Right lobe of liver (tissue), 6 donors: ENCODE measurements around the gene RBBP4. TPM values are rescaled to one million over a fixed set of nuclear protein-coding genes. Genes with fewer than 3 reads are reported as not detected.

Experiments used
- ATAC-seq, 4 donors: fragments of 200-7000 bp; cut with Tn5 transposase; one replicate each; pipeline ENCODE4 v1.9.1; 2020; ENCODE audit warnings: mild to moderate bottlenecking in 4 of 4, moderate library complexity in 4 of 4
- DNase-seq, 3 donors: peaks; one replicate each; pipeline ENCODE4 v3.0.0-alpha.2; 2020
- H3K27ac ChIP-seq, 3 donors: fragments of 200-600 bp; one replicate each; pipeline ENCODE4 v1.8.0; 2022
- H3K27me3 ChIP-seq, 2 donors: fragments of 200-600 bp; one replicate each; pipeline ENCODE4 v1.8.0; 2022
- H3K36me3 ChIP-seq, 4 donors: fragments of 200-600 bp; sonication (generic) in 1 of 4; one replicate each; pipeline versions ENCODE4 v1.5.1 to v1.8.0; 2017 to 2022; ENCODE audit warnings: control low read depth in 1 of 4
- H3K4me1 ChIP-seq, 4 donors: fragments of 200-600 bp; sonication (generic) in 1 of 4; one replicate each; pipeline versions ENCODE4 v1.5.1 to v1.8.0; 2017 to 2022; ENCODE audit warnings: control low read depth in 1 of 4
- H3K4me3 ChIP-seq, 3 donors: fragments of 200-600 bp; one replicate each; pipeline ENCODE4 v1.8.0; 2022
- H3K9me3 ChIP-seq, 4 donors: fragments of 200-600 bp; sonication (generic) in 1 of 4; one replicate each; pipeline versions ENCODE4 v1.5.1 to v1.8.0; 2017 to 2022; ENCODE audit warnings: control low read depth in 1 of 4
- POLR2A ChIP-seq: fragments of 450-650 bp; IDR thresholded peaks from one replicate; pipeline ENCODE4 v1.6.1; 2017; ENCODE audit warnings: antibody characterized with exemption, mild to moderate bottlenecking
- WGBS: methylation state at CpG from one replicate; pipeline ENCODE4 v1.1.6; 2018; ENCODE audit warnings: low coverage, low lambda C conversion rate; ENCODE audit not compliant: insufficient coverage; ENCODE audit errors: missing lambda C conversion rate; 5-methylcytosine and 5-hydroxymethylcytosine counted together
- intact Hi-C, 2 donors: fragments of 100-400 bp; cut with DNase I; formaldehyde crosslinking; loops; one replicate each; pipeline versions ENCODE4 v1.11.2 to v1.14.1; 2022
- total RNA-seq, 6 experiments: library from RNA; depleted of rRNA in 2 of 6; stranded (reverse); fragments of >200 nt in 2 of 6; fragmentation: NEBNext Ultra II Directional in 3 of 6; extraction: Animal tissue kit (Norgen Biotek cat#: 25700) in 3 of 6; gene quantifications; one replicate each; pipeline versions ENCODE4 v1.1.0 to v1.2.4, GENCODE V29; 2016 to 2023
- TF ChIP-seq, protein P1 (sequence below), 4 donors: fragments of 200-600 bp in 3 of 4; fragments of 450-650 bp in 1 of 4; IDR thresholded peaks; one replicate each; pipeline versions ENCODE4 v1.5.1 to v1.8.0; 2016 to 2022; ENCODE audit warnings: antibody characterized with exemption in 4 of 4, mild to moderate bottlenecking in 2 of 4
- donor health status: DM: no; HTN: yes; CAD: no.
- donor health status: DM: no; HTN: no; CAD: no.
- donor health status: DM: no; HTN: no; CAD: no.
- donor health status: DM: no; HTN: yes; CAD: no.
- donor health status: DM: no; HTN: yes; CAD: no.

RBBP4 gene
- total RNA-seq, 6 experiments from 2014 or later = 50.1 to 66.1 (median 58.8) TPM

DNA sequence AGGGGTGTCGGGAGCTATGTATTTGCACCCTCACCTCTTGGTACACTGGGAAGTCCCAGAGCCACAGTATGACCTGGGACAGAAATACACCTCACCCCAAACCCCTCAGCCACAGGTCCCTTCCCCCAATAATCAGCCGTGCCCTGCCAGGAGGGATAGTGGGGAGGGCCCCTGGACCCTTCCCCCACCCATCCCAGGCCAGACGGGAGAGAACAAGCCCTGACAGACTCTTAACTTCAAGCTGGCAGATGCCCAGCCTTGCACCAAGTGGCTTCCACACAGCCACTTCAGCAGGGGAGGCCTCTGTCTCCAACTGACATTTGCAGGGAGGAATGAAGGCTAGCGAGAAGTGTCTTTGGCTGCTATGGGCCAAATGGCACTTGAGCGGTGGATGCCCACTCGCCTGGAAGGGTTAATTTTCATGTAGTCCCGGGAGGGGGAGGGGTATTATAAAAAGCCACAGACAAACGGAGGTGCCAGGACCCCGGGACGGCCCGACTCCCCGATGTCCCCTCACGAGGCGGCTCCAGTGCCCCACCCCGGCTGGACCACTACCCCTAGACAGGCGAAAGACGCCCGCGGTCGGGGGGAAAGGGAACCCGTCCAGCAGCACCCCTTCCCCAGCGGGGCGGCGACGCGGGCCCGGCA, 51.1 kb downstream of the RBBP4 start:
- peak in 2 of 4 donors; percentile 6 to 9 for ATAC-seq
- Histone ChIP-seq H3K27me3 (no peaks in the 10 kb centered on the region), H3K4me3 (peak overlapping the region in 2 of 3 donors; percentile 46 to 49), H3K27ac (no peak overlapping the region), H3K36me3 (no peaks in the 10 kb centered on the region), H3K4me1 (peaks cover 0 to 8% (median 2%) of the 10 kb centered on the region in 4 donors), H3K9me3 (no peaks in the 10 kb centered on the region)
- peak in 1 of 3 donors; percentile 54 for DNase-seq
- WGBS = 0% methylated on average over 6 of the region's 27 CpGs
- TF ChIP-seq, protein P1, sequence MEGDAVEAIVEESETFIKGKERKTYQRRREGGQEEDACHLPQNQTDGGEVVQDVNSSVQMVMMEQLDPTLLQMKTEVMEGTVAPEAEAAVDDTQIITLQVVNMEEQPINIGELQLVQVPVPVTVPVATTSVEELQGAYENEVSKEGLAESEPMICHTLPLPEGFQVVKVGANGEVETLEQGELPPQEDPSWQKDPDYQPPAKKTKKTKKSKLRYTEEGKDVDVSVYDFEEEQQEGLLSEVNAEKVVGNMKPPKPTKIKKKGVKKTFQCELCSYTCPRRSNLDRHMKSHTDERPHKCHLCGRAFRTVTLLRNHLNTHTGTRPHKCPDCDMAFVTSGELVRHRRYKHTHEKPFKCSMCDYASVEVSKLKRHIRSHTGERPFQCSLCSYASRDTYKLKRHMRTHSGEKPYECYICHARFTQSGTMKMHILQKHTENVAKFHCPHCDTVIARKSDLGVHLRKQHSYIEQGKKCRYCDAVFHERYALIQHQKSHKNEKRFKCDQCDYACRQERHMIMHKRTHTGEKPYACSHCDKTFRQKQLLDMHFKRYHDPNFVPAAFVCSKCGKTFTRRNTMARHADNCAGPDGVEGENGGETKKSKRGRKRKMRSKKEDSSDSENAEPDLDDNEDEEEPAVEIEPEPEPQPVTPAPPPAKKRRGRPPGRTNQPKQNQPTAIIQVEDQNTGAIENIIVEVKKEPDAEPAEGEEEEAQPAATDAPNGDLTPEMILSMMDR (IDR thresholded peaks at IDR 0.05) = no peak
- no peak for TF ChIP-seq POLR2A
- intact Hi-C loops = loop anchor here in 1 of 2 donors (10.0 kb wide), 1 partner anchor 173 kb away; the partner anchor contains the start of gene FNDC5

DNA sequence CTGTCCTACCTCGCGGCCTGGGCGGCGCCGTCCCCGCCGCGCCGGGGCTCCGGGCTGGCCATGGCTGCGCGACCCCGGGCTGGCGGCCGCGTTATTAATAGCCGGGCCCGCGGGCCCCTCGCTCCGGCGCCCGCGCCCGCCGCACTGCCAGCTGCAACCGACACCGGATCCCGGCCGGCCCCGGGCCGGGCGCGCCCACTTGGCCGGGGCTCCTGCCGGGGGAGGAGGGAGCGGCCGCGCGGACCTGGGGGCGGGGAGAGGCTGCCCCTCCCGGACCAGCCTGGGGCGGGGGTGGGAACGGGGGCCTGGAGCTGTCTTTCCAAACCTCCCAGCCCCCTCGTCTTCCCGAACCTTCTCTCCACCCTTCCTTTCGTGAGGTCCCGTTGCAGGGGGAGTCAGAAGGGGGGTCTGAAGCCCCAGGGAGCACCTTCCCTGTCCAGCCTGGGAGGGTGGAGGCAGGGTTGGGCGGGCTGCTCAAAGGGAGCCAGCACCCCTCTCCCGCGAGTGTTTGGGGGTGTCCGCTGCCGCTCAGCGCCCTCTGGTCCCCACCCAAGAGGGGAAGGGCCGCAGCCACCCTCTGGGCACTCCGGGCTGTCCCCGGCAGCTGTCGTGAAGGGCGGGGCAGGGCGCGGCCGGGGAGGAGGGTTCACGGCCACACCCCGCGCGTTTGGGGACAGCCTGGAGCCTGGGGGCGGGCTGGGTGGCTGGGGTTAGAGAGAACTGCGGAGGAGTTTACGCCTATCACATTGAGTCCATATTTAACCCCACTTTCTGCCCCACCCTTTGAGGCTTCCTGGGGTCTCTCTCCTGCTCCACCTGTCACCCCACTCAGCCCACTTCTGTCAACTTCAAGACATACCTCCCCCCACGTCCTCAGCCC, 51.8 kb downstream of the RBBP4 start, which contains the start of gene SYNC:
Gene SYNC (minus strand): TSS at position 172 of the 880 bp plus-strand sequence. CDS start 110 bp downstream, at position 62.
- H3K27ac ChIP-seq = no peak within 1 kb of the TSS
- peaks cover 0 to 8% (median 2%) of the 10 kb centered on the region in 4 donors for H3K4me1 ChIP-seq
- 0% methylated on average over 7 of the region's 70 CpGs for WGBS
- TF ChIP-seq, protein P1 (IDR thresholded peaks at IDR 0.05) = no peak
- no peak for TF ChIP-seq POLR2A
- intact Hi-C loops = loop anchor here in 1 of 2 donors (10.0 kb wide), 1 partner anchor 172 kb away; the partner anchor contains the start of gene FNDC5
- no peaks in the 10 kb centered on the region for H3K27me3 ChIP-seq
- peak in 1 of 3 donors; percentile 48 for DNase-seq
- H3K9me3 ChIP-seq = no peaks in the 10 kb centered on the region
- ATAC-seq = peak; percentile 55 to 62 (median 56)
- H3K36me3 ChIP-seq = no peaks in the 10 kb centered on the region
- peak within 1 kb of the TSS; percentile 41 to 49 (median 46) for H3K4me3 ChIP-seq

DNA sequence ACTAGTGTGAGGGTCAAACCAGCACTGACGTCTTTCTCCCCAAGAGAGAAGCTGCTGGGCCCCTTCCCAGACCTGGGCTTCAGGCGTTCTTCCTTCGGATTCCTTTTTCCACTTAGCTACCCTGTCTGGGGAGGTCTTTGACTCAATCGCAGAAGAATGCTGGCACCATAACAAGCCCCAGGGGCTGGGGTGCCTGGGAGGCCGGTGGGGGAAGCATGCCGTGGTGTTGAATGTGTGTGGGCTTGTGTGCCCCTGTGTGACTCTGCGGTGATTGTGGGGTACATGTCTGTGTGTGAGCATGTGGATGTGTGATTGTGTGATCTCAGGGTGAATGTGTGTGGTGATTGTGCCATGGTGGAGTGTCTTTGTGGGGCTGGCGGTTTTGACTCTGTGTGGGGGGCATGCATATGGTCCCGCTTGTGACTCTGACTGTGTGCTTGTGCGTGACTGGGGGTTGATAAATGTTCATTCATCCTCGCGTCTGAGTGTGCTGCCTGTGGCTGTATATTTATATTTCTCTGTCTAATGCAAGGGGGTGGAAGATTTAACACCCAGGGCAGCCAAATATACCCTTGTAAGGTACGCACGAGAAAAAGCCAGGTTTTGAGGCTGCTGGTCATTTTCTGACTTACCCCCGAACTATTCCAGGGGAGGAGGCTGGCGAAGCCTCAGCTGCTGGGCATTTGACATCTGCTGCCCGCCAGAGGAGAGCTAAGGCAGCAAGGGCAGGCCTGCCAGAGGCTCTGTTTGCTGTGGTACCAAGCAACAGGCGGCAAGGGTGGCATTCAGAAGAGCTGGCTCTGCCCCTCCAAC, 52.7 kb downstream of the RBBP4 start:
- H3K36me3 ChIP-seq = no peaks in the 10 kb centered on the region
- TF ChIP-seq POLR2A = no peak
- TF ChIP-seq, protein P1 (IDR thresholded peaks at IDR 0.05) = no peak
- 64% methylated on average over 13 of the region's 18 CpGs for WGBS
- no peaks in the 10 kb centered on the region for H3K9me3 ChIP-seq
- DNase-seq (peak in 1 of 3 donors; percentile 27), ATAC-seq (no peak)
- intact Hi-C loops = loop anchor here in 1 of 2 donors (10.0 kb wide), 1 partner anchor 171 kb away; the partner anchor contains the start of gene FNDC5
- H3K4me1 ChIP-seq = peaks cover 0 to 8% (median 2%) of the 10 kb centered on the region in 4 donors
- H3K27ac ChIP-seq = no peak overlapping the region
- H3K27me3 ChIP-seq = no peaks in the 10 kb centered on the region
- no peak overlapping the region for H3K4me3 ChIP-seq

GRCh38 chr1:32705516-32705915, 54.5 kb downstream of the RBBP4 start:
- Histone ChIP-seq H3K9me3 (no peaks in the 10 kb centered on the region), H3K4me3 (no peak overlapping the region), H3K27ac (no peak overlapping the region), H3K4me1 (peaks cover 0 to 8% (median 2%) of the 10 kb centered on the region in 4 donors), H3K36me3 (no peaks in the 10 kb centered on the region), H3K27me3 (no peaks in the 10 kb centered on the region)
- no peak for ATAC-seq
- WGBS = 91% methylated on average over 7 of the region's 7 CpGs
- TF ChIP-seq POLR2A = no peak
- TF ChIP-seq, protein P1 (IDR thresholded peaks at IDR 0.05) = no peak
- DNase-seq = no peak
- intact Hi-C loops = loop anchor here in 1 of 2 donors (10.0 kb wide), 1 partner anchor 169 kb away; the partner anchor contains the start of gene FNDC5
